Measurements from ENCODE around the gene DACT2.
"Not testable (repeated sequence)": the region's sequence is repeated elsewhere in the genome, so short reads cannot be mapped to it uniquely, and the experiment has no call there.

Gene DACT2

GRCh38 chr6:168319279-168320111 lies at the start of gene DACT2:
TSS of gene DACT2 (minus strand) at chr6:168319777. CDS start at chr6:168319633, 144 bp downstream.
- no peak for DNase-seq (ENCODE audit: low read depth in 2 of 2)

GRCh38 chr6:168368936-168369335 lies 49.4 kb upstream of the DACT2 start:
- DNase-seq (ENCODE audit: low read depth in 2 of 2): no peak

DNA sequence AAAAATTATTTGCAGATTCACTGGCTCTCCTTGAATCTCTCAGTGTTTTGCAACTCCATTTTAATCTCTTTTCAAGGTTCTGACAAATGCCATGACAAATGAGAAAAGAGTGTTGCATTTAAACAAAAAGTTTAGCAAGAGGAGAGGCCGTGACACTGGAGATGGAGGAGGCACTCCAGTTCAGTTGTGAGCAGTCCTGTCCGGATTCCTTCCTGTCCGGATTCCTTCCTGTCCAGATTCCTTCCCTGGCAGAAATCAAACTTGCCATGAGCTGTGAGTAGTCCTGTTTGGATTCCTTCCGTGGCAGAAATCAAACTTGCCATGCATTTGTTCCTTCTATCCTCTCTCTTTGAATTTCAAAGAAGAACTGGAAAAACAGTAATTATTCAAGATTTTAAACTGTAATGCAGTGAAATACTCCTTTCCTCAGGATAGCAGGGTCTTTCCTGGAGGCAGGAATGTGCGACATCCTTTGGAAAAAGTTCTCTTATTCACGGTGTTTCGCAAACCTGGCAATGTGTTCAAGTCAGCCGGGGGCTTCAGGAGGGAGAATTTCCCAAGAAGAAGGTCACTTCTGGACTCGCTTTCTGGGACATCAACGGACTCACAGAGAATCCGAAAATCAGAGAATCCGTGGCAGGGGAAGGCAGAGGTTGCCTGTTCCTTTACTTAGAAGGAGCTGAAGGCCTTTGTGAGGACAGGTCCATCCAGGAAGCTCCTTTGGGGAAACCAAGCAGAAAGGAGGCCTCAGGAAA lies 48.7 kb upstream of the DACT2 start:
- DNase-seq (ENCODE audit: low read depth in 2 of 2): no peak

- no peak for DNase-seq (ENCODE audit: low read depth in 2 of 2)
Measured at GRCh38 chr6:168367285-168367751, 47.7 kb upstream of the DACT2 start.

GRCh38 chr6:168366473-168366872 lies 46.9 kb upstream of the DACT2 start:
- DNase-seq (ENCODE audit: low read depth in 2 of 2): no peak

- no peak for DNase-seq (ENCODE audit: low read depth in 2 of 2)
Measured at GRCh38 chr6:168365422-168366165, 46.0 kb upstream of the DACT2 start.

DNA sequence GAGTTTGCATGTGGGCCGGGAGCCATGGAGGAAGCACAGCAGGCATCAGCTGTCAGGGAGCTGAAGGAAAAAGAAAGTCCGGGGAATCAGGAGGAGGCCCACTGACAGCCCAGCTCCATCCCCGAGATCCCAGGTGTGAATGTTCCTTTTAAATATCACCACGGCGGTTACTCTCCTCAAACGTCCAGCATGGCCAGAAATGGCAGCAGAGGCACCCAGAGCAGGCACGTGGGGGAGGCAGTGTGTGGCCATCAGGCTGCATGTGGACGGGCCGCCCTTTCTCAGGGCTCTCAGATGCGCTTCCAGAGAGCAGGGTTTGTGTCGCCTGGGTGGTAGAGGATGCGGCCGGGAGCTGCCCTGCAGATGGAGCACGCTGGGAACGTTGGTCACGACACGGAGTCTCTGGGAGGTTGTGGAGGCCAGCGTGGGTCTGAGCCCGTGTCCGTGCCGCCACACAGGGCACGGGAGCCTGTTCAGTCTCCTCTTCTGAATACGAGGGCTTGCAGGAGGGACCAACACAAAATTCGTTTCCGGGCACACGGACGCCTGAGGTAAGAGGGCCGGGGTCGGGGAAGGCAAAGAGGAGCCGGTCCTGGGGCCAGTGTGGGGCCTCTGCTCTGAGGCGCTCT lies 45.3 kb upstream of the DACT2 start:
- no peak for DNase-seq (ENCODE audit: low read depth in 2 of 2)

DNA sequence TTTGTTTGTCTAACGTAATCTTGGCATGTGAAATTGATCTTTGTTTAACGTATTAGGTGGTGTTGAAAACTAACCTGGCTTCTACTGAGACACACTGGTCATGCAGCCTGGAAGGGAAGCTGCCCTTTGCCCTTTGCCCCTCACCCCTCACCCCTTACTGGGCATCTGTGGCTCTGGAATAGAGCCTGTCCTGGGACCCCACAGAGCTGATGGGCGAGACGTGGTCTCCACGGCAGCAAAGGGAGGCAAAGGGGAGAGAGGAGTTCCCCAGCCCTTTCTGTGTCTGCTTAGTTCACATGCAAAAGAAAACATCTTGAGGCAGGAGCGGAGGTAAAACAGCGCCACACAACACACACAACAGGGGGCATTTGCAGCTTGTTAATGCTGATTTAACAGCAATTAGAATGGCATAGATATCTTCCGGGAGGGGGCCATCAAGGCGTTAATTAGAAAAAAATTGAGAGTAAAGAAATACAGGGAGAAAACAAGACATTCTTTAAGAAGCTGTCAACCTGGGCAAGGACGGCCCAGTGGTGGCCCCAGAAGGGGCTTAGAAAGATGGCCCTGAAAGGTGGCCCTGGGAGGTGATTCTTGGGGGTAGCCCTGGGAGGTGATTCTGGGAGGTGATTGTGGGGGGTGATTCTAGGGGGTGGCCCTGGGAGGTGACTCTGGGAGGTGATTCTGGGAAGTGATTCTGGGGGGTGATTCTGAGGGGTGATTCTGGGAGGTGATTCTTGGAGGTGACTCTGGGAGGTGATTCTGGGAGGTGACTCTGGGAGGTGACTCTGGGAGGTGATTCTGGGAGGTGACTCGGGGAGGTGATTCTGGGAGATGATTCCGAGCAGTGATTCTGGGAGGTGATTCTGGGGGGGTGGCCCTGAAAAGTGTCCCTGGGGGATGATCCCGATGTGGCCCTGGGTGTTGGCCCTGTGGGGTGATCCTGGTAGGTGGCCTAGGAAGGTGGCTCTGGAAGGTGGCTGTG lies 44.5 kb upstream of the DACT2 start:
- DNase-seq (ENCODE audit: low read depth in 2 of 2): no peak

DNA sequence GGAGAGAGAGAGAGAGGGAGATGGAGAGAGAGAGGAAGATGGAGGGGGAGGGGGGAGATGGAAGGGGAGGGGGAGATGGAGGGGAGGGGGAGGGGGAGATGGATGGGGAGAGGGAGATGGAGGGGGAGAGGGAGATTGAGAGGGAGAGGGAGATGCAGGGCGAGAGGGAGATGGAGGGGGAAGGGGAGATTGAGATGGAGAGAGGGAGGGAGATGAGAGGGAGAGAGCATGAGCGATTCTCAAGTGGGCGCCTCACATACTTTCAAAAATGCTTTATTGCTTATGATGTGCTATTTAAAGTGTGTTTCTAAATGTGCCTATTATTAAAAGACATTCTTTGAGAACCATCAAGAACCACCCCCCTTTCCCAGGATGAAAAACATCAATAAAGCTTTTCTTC lies 43.7 kb upstream of the DACT2 start:
- DNase-seq (ENCODE audit: low read depth in 2 of 2): no peak

GRCh38 chr6:168362276-168362990 lies 42.9 kb upstream of the DACT2 start:
- DNase-seq (ENCODE audit: low read depth in 2 of 2): no peak

DNA sequence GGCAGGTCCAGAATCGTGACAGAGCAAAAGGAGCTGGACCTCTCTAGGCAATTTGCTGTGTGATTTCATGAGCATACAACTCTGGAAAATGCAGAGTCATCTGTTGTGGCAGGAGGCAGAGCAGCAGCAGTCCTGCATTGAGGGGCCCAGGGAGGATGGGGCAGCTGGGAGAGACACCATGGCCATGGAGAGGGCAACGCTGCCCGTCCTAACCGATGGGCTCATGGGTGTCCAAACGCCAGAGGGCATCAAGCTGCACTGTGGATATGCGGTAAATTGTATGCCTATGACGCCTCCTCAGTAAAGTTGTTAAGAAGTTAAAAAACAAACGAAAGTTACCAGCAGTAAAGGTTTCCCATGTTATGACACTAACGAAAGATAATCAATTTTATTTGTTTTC lies 42.2 kb upstream of the DACT2 start:
- no peak for DNase-seq (ENCODE audit: low read depth in 2 of 2)

GRCh38 chr6:168359794-168360193 lies 40.2 kb upstream of the DACT2 start:
- DNase-seq (ENCODE audit: low read depth in 2 of 2): no peak

- no peak for DNase-seq (ENCODE audit: low read depth in 2 of 2)
Measured at GRCh38 chr6:168358842-168359420, 39.4 kb upstream of the DACT2 start.

DNA sequence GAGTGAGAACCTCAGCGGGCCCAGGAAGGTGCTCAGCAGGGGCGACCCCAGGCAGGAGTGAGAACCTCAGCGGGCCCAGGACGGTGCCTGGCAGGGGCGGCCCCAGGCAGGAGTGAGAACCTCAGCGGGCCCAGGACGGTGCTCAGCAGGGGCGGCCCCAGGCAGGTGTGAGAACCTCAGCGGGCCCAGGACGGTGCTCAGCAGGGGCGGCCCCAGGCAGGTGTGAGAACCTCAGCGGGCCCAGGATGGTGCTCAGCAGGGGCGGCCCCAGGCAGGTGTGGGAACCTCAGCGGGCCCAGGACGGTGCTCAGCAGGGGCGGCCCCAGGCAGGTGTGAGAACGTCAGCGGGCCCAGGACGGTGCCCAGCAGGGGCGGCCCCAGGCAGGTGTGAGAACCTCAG lies 37.3 kb upstream of the DACT2 start:
- DNase-seq (ENCODE audit: low read depth in 2 of 2): not testable (repeated sequence)

DNA sequence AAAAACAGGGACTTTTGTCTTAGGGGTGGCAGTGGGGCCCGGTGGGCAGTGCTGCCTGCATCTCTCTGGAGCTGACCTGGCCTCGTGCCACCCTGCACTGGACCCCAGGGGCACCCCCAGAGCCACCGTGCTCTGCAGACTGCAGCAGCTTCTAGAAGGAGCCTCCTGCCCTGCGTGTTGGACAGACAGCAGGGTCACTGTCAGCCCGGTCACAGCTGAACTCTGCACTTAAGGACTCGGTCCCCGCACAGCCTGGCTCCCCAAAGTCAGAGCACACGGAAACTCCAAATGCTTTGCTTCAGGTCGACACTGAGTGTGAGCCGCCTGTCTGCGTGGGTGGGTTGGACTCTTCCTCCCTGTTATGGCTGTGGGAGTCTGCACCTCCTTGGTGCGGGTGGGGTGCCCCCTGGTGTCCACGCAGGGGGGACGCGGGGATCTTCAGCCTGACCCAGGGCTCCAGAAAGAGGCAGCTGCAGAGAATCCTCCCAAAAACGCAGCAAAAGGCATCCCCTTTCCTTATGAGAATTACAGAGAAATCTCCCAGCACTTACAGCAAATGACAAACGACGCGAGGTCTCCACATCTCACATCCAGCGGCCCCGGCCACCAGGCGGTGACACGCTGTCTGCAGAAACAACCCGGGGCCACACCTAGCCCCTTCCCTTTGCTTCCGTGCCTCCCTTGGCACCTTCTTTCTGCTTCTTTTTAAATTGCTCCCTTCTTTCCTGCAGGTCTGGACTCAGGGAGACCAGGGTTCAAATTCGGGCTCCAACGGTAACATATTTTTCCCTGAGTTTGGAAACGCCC lies 36.3 kb upstream of the DACT2 start:
- no peak for DNase-seq (ENCODE audit: low read depth in 2 of 2)

DNA sequence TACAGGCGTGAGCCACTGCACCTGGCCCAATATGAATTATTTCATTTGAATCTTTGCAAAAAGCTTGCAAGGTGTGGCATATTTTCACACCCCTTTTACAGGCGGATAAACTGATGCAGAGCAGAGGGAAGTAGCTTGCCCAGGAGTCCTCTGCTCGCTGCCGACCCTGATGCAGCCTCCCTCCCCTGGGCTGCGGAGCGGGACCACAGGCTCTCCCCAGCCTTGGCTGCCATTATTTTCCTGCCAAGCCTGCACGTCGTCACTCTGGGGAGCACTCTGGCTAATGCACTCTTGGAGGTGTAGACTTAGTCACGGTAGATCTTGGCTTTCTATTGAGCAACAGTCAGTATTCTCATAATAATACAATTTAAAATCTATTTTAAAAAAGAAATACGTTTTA lies 34.8 kb upstream of the DACT2 start:
- no peak for DNase-seq (ENCODE audit: low read depth in 2 of 2)

GRCh38 chr6:168353041-168353440 lies 33.5 kb upstream of the DACT2 start:
- no peak for DNase-seq (ENCODE audit: low read depth in 2 of 2)

DNA sequence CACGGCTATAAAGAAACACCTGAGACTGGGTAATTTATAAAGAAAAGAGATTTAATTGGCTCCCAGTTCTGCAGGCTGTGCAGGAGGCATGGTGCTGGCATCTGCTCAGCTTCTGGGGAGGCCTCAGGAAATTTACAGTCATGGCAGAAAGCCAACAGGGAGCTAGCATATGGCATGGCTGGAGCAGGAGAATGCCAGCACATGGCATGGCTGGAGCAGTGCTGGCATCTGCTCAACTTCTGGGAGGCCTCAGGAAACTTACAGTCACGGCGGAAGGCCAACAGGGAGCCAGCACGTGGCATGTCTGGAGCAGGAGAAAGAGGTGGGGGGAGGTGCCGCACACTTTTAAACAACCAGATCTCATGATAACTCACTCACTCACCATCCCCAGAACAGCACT lies 32.5 kb upstream of the DACT2 start:
- no peak for DNase-seq (ENCODE audit: low read depth in 2 of 2)

DNA sequence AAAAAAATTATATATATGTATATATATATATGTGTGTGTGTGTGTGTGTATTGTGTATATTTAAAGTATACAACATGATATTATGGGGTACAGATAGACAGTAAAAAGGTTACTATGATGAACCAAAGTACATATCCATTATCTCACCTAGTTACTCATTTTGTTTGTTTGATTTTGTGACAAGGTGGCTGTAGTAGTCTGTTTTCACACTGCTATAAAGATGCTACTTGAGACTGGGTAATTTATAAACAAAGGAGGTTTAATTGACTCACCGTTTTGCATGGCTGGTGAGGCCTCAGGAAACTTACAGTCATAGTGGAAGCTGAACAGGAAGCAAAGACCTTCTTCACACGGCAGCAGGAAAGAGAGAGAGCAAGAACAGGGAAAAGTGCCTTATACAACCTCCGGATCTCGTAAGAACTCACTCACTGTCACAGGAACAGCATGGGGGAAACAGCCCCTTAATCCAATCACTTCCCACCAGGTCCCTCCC lies 30.2 kb upstream of the DACT2 start:
- no peak for DNase-seq (ENCODE audit: low read depth in 2 of 2)
